ENCODE results near the gene PKMYT1.

DNA sequence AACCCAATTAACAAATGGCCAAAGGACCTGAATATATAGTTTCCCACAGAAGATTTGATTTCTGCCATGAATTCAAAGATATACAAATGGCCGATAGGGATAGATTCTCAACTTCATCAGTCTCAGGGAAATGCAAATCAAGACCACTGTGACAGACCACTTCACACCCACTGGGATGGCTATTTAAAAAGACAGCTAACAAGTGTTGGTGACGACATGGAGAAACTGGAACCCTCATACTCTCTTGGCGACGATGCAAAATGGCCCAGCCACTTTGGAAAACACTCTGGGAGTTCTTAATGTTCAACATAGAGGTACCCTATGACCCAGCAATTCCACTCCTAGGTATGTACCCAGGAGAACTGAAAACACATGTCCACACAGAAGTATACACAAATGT lies 33.6 kb downstream of the PKMYT1 start:
- TF ChIP-seq NFRKB (IDR thresholded peaks at IDR 0.05) (no peak), ELF4 (IDR thresholded peaks at IDR 0.05) (no peak), BHLHE40 (IDR thresholded peaks at IDR 0.05; ENCODE audit: borderline replicate concordance) (no peak), FOXM1 (IDR thresholded peaks at IDR 0.05; ENCODE audit: borderline replicate concordance) (no peak), SUZ12 (IDR thresholded peaks at IDR 0.05) (no peak), TARDBP (IDR thresholded peaks at IDR 0.05) (no peak), FOXA1 (IDR thresholded peaks at IDR 0.05) (no peak), FOXK2 (IDR thresholded peaks at IDR 0.05) (no peak), HDGF (IDR thresholded peaks at IDR 0.05; ENCODE audit: borderline replicate concordance) (no peak), LEF1 (IDR thresholded peaks at IDR 0.05; ENCODE audit: borderline replicate concordance) (no peak), SP1 (IDR thresholded peaks at IDR 0.05) (no peak), ARNT (IDR thresholded peaks at IDR 0.05) (no peak), L3MBTL2 (conservative IDR thresholded peaks at IDR 0.05) (no peak)

Measured in HEK293T (cell line).